PC-9 (cell line): ENCODE data around the gene UBE3C.

Experiments
- CTCF ChIP-seq: fragments of 200-600 bp; sonication (generic); conservative IDR thresholded peaks from 2 replicates; pipeline ENCODE4 v1.6.1; 2017; ENCODE audit warnings: mixed run types, antibody characterized with exemption, mild to moderate bottlenecking, moderate library complexity
- EZH2 ChIP-seq: fragments of 200-600 bp; sonication (generic); IDR thresholded peaks from 2 replicates; pipeline ENCODE4 v1.8.0; 2017; ENCODE audit warnings: antibody characterized with exemption, low read depth

DNA sequence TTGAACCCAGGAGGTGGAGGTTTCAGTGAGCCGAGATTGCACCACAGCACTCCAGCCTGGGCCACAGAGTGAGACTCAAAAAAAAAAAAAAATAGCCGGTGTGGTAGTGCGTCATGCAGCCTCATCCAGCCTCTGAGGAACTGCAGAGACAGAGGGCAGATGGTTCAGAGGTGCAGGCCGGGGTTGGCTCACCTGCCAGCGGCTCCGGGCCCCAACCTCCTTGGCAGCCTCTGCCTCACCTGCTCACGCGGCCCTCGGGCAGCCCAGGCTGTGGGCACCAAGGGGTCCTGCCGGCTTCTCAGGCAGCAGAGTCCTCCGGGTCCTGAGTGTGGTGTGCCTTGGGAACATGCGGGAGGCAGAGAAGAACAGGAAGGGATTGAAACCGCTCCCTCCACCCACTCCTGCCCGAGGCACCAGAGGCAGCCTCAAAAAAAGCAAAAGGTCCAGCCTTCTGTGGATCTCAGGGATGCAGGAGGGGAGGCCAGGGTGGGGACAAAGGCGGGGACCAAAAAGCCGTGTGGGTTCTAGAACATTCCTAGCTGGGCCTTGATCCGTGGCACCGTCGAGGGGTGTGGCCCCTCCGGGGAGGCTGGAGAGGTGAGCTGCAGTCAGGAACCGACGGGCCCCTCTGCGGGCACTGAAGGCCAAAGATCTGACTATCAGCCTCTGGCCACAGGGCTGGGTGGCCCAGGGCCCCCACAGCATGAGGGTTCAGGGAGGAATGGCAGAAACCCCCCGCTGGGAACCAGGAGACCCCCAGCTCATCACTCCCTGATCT is 142.7 kb downstream of the UBE3C start:
- TF ChIP-seq CTCF (no peak), EZH2 (no peak)
